ENCODE results near the gene CCDC69.

GRCh38 chr5:151223447-151224264 is at the start of gene CCDC69:
- TF ChIP-seq POLR2A (IDR thresholded peaks at IDR 0.05): peak; percentile 95 to 99
- peak in 4 of 5 experiments; percentile 16 to 50 (median 38) for TF ChIP-seq CTCF (IDR thresholded peaks at IDR 0.05 in 4 of 5, conservative IDR thresholded peaks at IDR 0.05 in 1 of 5)

Measured in gastrocnemius medialis (tissue), 4 donors.